ENCODE measurements around the gene ID3. TPM values are rescaled to one million over a fixed set of nuclear protein-coding genes. Genes with fewer than 3 reads are reported as not detected.

ID3 gene
- total and polyA plus RNA-seq, 2 of the 8 experiments (the other 6 are each of a cell fraction or from before 2014, with no cell fraction given): 240 to 304 TPM

DNA sequence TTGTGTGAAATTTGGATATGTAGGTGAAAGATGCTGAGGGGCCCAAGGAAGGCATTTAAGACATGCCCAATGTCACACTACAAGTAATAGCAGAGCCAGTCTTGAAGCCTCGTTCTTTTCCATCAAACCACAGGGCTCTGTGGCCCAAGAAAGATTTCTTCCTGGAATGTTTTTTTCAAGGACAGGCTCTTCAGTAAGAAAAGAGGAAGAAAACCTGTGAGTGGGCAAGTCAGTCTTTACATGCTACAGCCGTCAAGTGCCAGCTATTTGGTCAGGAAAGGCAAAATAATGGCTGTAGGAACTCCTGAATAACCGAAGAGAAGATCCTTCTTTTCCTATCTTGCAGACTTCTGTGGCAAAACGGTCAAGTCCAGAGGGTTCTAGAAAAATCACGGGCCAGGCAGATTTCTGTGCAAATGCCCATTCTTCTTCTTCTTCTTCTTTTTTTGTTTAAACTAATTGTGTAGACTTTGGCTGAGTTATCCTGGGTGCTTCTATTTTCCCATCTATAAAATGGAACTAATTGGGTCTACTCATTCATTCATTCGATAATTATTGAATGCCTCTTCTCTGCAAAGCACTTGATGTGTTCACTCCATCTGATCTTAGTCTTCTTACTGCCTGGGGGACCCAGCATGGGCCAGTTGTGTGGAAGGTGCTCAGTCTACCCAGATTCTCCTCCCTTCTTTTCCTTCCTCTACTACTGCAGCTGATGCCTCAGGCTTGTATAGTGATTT is 1.9 kb upstream of the ID3 start (continued):
- TF ChIP-seq, protein P1, sequence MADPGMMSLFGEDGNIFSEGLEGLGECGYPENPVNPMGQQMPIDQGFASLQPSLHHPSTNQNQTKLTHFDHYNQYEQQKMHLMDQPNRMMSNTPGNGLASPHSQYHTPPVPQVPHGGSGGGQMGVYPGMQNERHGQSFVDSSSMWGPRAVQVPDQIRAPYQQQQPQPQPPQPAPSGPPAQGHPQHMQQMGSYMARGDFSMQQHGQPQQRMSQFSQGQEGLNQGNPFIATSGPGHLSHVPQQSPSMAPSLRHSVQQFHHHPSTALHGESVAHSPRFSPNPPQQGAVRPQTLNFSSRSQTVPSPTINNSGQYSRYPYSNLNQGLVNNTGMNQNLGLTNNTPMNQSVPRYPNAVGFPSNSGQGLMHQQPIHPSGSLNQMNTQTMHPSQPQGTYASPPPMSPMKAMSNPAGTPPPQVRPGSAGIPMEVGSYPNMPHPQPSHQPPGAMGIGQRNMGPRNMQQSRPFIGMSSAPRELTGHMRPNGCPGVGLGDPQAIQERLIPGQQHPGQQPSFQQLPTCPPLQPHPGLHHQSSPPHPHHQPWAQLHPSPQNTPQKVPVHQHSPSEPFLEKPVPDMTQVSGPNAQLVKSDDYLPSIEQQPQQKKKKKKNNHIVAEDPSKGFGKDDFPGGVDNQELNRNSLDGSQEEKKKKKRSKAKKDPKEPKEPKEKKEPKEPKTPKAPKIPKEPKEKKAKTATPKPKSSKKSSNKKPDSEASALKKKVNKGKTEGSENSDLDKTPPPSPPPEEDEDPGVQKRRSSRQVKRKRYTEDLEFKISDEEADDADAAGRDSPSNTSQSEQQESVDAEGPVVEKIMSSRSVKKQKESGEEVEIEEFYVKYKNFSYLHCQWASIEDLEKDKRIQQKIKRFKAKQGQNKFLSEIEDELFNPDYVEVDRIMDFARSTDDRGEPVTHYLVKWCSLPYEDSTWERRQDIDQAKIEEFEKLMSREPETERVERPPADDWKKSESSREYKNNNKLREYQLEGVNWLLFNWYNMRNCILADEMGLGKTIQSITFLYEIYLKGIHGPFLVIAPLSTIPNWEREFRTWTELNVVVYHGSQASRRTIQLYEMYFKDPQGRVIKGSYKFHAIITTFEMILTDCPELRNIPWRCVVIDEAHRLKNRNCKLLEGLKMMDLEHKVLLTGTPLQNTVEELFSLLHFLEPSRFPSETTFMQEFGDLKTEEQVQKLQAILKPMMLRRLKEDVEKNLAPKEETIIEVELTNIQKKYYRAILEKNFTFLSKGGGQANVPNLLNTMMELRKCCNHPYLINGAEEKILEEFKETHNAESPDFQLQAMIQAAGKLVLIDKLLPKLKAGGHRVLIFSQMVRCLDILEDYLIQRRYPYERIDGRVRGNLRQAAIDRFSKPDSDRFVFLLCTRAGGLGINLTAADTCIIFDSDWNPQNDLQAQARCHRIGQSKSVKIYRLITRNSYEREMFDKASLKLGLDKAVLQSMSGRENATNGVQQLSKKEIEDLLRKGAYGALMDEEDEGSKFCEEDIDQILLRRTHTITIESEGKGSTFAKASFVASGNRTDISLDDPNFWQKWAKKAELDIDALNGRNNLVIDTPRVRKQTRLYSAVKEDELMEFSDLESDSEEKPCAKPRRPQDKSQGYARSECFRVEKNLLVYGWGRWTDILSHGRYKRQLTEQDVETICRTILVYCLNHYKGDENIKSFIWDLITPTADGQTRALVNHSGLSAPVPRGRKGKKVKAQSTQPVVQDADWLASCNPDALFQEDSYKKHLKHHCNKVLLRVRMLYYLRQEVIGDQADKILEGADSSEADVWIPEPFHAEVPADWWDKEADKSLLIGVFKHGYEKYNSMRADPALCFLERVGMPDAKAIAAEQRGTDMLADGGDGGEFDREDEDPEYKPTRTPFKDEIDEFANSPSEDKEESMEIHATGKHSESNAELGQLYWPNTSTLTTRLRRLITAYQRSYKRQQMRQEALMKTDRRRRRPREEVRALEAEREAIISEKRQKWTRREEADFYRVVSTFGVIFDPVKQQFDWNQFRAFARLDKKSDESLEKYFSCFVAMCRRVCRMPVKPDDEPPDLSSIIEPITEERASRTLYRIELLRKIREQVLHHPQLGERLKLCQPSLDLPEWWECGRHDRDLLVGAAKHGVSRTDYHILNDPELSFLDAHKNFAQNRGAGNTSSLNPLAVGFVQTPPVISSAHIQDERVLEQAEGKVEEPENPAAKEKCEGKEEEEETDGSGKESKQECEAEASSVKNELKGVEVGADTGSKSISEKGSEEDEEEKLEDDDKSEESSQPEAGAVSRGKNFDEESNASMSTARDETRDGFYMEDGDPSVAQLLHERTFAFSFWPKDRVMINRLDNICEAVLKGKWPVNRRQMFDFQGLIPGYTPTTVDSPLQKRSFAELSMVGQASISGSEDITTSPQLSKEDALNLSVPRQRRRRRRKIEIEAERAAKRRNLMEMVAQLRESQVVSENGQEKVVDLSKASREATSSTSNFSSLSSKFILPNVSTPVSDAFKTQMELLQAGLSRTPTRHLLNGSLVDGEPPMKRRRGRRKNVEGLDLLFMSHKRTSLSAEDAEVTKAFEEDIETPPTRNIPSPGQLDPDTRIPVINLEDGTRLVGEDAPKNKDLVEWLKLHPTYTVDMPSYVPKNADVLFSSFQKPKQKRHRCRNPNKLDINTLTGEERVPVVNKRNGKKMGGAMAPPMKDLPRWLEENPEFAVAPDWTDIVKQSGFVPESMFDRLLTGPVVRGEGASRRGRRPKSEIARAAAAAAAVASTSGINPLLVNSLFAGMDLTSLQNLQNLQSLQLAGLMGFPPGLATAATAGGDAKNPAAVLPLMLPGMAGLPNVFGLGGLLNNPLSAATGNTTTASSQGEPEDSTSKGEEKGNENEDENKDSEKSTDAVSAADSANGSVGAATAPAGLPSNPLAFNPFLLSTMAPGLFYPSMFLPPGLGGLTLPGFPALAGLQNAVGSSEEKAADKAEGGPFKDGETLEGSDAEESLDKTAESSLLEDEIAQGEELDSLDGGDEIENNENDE (IDR thresholded peaks at IDR 0.05; ENCODE audit: insufficient replicate concordance, low read length): no peak
- TF ChIP-seq TEAD4 (IDR thresholded peaks at IDR 0.05; ENCODE audit: low read depth, low read length) (no peak), SUZ12 (IDR thresholded peaks at IDR 0.05; ENCODE audit: low read length) (no peak)

All from H1 (cell line).